GM10847 (cell line): Measurements from ENCODE around the gene ATP2B2.

Experiments used
- POLR2A ChIP-seq: IDR thresholded peaks from 2 replicates; pipeline ENCODE4 v1.6.1; 2011; ENCODE audit not compliant: insufficient read length; ENCODE audit errors: extremely low read depth

The ATP2B2 gene

DNA sequence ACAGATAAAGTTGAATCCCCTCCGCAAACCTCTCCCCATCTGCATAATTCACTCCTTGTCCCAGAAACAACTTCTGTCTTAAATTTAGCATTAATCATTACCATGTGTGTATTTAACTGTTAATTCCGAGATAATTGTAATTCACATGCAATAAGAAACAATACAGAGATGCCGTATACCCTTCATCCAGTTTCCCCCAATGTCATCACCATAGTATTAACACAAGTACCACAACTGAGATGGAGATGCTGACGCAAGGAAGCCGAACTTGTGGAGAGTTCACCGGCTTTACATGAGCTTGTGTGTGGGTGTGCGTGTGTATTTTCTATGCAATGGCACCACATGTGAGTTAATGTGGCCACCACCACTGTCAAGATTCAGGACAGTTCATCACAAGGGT, 144.9 kb downstream of the ATP2B2 start:
- TF ChIP-seq POLR2A = no peak

DNA sequence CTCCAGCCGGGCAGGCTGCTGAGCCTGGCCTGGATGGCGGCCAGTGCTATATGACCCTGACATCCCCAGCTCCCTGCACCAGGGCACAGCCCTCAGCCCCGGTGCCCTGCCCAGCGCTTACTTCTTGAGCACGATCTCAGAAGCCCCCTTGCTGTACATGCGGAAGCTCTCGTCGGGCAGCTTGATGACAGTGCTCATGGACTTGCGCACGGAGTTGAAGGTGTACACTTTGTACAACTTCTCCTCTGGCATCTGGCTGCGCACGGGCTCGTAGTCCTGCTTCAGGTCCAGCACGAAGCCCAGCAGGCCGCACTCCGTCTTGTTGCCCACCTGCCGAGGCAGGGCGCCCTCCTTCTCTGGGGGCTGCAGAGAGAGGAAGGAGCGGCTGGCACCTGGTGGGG, 145.6 kb downstream of the ATP2B2 start:
- TF ChIP-seq POLR2A = no peak

DNA sequence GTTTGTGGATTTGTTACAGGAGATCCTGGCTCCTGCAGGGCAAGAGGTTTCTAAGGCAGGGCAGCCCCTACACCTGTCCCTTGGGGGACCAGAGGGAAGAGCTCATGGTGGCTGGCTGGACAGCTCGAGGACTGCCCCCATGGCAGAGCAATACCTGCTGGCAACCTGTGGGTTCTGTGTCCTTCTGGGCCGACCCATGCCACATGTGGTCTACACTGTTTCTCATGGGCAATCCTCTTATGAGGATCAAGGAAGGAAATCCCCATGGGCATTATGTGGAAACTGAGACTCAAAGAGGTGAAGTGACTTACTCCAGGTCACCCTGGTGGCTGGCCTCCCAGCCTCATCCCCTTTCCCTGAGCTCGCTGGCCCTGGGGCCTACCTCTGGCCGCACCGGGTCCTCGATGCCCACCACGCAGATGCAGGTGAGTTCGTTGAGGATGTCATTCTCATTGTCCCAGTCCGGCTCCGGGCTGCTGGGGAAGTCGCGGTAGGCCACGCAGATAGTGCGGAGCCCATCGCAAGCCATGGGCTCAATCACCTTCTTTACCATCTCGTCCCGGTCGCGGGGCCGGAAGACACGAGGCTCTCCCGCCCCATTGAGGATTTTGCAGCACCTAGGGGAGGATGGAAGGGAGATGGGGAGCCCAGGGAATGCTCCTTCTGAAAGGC, 146.9 kb downstream of the ATP2B2 start:
- no peak for TF ChIP-seq POLR2A

DNA sequence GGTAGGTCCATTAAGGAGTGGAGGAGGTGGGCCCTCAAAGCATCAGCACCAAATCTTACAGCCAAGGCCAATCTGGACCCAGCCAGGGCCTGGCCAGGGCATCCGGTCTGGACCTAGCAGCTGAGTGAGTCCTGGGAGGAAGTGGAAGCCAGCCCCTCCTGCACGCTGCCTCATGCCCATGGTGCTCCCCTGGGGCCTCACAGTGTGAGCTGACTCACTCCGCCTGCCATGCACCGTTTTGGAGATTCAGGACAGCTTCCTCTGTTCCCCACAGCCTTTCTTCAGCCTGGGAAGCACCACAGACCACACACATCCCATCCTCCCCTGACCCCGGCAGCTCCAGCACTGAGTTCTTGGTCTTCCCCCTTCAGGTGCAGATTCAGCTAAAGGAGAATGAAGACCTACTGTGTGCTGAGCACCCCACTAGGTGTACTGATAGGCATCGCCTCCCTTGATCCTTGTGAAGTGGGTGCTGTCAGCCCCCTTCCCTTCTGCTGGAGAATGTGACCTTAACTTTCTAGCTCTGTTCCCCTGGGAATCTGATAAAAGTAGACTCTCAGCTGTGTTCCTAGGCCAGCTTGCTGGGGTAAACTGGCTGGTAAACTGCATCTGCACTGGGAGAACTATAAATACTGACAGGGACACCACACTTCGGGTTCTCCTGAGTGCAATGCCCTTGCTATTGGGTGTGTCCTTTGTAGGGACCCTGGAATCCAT, 147.6 kb downstream of the ATP2B2 start:
- TF ChIP-seq POLR2A = no peak

DNA sequence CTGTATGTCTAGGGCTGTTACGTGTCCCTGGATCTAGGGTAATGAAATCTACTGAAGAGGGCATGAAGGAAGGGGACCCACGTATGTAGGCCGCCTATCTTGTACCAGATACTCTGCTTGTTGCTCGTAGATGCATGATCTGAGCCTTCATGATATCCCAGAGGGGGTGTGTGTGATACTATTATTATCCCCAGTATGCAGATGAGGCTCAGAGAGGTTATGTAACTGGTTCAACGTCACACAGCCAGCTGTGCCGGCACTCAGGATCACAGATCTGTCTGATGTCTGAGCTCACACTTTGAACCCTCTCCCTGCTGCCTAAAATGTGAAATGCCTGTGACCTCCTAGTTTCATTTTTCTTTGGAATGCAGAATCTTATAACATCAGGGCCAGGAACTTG, 148.3 kb downstream of the ATP2B2 start:
- no peak for TF ChIP-seq POLR2A

DNA sequence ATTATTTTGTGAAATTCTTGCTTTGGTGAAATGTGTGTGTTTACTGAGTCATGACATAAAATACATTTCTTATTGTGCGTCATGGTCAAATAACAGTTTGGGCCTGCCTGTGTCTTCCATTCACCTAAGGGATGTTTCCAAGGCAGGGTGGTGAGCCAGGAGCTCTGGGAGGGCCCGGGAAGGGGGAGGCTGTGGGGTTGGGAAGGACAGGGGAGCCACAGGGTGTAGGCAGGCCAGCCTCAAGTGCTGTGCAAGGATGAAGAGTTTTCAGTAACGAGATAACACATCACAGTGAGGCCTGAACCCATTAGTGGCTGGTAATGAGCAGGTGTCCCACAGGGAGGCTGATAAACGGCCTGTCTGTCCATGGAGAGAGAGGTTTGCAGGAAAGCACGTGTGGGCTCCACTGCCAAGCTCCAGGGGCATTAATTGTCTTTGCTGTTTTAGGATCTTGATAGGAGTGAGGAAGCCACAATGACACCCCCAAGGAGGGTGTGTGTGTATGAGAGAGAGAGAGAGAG, 148.9 kb downstream of the ATP2B2 start:
- no peak for TF ChIP-seq POLR2A

DNA sequence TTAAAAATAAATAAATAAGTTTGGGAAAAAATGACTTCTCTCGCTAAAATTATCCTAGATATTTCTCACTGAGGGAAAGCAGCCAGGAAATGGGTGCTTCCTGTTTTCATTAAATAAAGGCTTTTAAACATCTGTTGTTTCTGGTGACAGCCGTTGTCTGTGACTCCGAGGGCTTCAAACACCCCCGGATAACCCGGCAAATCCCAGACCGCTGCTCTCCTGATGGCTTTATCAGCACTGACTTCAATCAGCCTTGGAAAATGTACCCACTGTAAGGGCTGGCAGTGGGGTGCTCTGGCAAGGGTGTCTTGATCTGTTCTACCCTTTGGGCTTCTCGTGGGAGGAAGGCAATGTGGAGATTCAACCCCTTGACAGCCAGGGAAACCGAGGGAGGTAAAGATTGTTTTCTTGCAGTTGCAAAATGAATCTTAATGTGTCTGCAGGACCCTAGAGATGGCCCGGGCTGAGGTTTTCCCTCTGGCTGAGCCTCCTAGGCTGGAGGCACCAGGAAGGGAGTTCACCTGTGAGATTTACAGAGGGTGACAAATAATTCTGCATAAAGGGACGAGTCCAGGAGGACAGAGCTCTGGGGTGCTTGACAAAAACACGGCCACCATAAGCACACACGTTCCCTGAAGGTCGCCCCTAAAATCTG, 150.9 kb downstream of the ATP2B2 start:
- no peak for TF ChIP-seq POLR2A

DNA sequence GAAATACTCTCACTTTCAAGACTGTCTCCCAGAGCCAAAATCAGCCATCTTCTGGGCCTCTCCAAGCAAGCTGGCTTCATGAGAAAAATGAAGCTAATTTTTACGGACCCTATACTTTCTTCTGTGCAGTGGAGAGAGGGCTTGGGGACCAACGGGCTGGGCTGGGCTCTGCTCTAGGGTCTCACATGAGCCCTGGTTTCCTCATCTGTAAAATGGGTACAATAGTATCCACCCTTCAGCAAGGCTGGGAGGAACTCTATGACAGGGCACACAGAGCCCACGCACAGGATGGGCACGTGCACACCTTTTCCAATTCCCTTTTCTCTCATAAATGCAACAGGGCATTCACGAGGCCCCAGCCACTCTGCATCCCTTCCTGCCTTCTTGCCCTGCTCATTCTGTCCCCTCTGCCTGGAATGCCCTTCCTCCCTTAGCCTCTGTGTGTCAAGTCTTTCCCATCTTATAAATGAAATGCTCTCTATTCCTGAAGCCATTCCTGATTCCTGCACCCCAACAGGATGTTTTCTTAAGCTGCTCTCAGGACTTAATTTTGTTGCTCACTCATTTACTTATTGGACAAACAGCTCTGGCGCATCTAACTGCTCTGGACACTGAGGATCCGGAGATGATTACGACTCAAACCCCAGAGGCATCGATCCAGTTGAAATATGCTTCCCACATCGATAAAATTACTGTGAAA, 151.6 kb downstream of the ATP2B2 start:
- no peak for TF ChIP-seq POLR2A

DNA sequence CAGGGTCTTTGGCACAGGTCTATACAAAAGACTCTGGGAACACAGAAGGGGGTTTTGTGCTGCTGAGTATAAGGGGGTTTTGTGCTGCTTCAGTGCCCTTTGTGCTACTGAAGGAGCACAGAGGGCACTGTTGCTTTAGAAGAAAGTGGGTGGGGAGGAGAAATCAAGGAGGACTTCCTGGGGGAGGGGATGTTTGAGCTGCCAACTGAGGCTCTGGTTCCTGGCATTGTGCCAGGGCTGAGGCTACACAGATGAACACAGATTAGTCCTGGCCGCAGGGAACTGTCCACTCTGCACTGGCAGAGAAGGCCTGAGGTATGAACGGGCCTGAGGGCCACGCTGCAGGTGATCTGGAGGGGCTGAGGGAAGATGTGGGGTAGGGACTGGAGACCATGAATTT, 152.2 kb downstream of the ATP2B2 start:
- no peak for TF ChIP-seq POLR2A

DNA sequence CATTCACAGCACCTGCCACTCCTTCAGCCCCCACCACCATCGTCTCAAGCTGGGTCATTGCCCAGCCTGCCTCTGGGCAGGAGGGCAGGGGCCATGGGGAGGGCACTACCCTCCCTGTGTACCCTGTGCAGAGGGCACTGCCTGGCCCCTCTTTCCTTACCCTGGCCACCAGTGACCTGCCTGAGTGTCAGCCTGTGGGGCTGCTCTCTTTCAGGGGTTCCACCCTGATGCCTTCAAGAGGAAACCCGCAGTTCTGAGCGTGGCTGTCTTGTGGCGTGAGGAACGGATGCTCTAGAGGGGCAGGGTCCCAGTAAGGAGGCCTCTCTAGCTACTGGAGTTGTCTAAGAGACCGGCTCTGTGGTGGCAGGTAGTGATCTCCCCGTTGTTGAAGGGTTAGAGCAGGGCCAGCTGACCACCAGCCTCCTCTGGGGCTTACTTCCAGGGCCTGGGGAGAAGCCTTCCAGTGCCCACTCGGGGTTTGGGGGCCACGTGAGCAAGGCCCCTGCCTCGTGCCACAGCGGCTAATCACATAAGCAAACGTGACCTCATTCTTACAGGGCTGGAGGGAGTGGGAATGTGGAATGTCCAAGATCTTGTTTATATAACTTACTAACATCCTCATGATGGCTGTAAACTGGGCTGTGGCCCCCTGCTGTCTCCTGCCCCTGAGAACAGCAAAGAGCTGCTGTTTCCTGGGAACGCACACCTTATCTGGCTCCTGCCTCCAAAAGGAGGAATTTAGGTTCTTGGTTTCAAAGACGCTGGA, 153.1 kb downstream of the ATP2B2 start:
- no peak for TF ChIP-seq POLR2A

DNA sequence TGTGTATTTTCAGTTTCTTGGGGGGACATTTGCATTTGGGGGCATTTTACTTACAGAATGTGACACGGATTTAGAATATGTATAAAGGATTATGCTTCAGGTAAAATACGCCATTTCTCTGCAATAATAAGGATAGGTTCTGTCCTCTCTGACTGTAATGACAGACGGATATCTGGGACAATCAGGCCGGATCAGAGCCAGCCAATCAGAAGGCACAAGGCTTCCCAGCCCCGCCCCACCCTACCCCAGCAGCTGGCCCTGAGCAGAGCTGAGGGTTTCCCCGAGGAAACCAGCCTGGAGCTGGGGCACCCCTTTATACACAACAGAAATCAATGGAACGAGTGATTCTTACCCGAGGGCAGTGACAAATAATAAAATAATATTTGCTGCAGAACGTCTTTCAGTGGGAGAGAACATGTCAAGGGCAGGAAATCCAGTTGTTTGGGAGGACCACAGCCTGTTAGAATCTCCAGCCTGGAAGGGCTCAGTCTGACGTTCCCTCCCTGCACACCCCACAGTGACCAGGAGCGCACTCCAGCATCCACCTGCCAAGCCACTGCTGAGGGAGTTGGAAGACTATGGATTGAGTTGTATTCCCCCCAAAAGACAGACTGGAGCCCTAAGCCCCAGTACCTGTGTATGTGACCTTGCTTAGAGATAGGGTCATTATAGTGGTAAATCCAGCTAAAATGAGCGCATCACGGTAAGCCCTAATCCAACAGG, 154.2 kb downstream of the ATP2B2 start:
- no peak for TF ChIP-seq POLR2A

DNA sequence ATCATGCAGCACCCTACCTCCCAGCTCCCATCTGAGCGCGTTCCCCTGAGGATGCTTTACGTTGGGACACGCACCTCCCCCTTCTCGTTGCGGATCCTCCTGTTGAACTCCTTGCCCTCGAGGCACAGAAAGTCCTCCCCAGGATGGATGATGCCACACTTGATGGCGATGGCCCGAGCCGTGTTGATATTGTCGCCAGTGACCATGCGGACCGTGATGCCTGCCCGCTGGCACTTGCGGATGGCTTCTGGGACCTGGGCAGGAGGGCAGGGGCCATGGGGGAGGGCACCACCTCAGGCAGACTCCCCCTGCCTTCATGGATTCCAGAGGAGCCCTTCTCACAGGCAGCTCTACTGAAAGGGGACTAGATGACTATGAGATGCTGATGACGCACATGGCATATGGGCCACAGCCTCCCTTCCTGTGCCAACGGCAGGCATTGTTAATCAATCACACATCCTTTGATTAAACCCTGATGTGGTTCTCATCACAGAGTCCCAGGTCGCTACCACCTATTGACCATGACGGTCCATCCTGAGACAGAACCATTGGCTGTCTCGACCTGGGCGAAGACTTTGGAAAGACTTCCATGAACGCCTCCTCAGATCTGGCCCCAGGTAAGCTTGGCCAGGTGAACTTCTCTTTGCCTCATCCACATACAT, 154.9 kb downstream of the ATP2B2 start:
- TF ChIP-seq POLR2A = no peak

DNA sequence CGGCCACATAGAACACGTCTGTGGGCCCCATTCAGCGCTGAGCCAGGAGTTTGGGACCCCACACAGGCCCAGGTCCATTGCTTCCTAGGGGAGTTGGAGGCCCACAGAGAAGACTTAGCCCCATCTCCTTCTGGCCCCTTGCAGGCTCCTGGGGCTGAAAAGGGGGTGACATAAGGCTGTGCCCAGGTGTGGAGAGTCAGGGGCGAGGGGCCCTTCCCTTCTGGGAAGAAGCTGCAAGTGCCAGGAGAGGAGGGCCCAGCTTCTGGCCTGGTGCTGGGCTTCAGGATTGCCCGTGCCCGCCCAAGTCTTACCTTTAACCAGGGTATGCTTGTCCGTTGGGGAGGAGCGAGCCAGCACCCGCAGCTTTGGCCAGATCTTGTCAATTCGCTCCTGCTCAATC, 155.6 kb downstream of the ATP2B2 start:
- TF ChIP-seq POLR2A = no peak

DNA sequence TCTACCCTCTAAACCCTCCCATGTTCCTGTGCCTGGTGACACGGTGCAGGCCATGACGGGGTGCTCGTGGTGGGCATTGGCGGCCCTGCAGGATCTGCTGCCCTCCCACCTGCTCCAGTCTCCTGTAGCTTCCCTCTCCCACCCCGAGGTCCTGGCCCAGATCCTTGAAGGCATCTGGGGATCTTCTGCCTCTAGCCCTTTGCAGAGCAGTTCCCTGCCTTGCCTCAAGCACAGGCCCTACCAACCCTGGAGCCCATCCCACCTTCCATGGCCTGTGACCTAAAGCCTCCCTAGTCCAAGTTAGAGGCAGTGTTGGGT, 157.0 kb downstream of the ATP2B2 start:
- TF ChIP-seq POLR2A = no peak
